Measurements from ENCODE around the gene TRPM3.

Gene TRPM3

DNA sequence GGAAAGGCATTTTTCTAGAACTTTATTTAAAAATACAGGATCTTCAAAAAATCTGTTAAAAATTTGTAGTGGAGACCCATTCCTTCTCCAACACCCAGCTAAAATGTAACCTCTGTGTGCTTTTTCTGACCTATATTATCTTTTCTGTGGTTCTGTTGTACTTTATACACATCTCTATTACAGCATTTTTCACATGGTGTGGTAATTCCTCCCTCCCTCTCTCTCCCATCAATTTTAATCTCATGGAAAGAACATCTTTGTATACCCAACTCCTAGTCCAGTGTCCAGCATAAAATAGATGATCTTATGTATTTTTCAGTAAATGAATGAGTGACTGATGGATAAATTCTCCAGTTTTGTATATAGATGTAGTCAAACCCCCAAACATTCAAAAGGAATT is 523.5 kb downstream of the TRPM3 start:
- no peak for DNase-seq (ENCODE audit: extremely low read depth, low read depth)
- TF ChIP-seq, protein P1, sequence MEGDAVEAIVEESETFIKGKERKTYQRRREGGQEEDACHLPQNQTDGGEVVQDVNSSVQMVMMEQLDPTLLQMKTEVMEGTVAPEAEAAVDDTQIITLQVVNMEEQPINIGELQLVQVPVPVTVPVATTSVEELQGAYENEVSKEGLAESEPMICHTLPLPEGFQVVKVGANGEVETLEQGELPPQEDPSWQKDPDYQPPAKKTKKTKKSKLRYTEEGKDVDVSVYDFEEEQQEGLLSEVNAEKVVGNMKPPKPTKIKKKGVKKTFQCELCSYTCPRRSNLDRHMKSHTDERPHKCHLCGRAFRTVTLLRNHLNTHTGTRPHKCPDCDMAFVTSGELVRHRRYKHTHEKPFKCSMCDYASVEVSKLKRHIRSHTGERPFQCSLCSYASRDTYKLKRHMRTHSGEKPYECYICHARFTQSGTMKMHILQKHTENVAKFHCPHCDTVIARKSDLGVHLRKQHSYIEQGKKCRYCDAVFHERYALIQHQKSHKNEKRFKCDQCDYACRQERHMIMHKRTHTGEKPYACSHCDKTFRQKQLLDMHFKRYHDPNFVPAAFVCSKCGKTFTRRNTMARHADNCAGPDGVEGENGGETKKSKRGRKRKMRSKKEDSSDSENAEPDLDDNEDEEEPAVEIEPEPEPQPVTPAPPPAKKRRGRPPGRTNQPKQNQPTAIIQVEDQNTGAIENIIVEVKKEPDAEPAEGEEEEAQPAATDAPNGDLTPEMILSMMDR (IDR thresholded peaks at IDR 0.05; ENCODE audit: low read depth, low read length) = no peak

DNA sequence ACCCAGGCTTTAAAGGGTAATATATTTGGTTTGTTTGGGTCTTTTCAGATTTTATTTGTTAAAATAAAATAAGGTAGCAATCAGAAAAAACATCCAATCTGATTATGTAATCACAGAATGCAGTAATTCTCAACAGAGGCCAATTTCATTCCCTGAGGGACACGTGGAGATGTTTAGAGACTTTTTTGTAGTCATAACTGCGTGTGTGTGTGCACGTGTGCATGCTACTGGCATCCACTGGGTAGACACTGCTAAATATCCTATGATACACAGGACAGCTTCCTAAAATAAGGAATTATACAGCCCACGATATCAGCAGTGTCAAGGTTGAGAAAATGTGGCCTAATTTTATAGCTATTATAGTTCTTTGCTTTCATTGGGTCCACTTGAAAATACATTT is 526.2 kb downstream of the TRPM3 start:
- TF ChIP-seq, protein P1 (IDR thresholded peaks at IDR 0.05; ENCODE audit: low read depth, low read length) = no peak
- DNase-seq (ENCODE audit: extremely low read depth, low read depth) = no peak

DNA sequence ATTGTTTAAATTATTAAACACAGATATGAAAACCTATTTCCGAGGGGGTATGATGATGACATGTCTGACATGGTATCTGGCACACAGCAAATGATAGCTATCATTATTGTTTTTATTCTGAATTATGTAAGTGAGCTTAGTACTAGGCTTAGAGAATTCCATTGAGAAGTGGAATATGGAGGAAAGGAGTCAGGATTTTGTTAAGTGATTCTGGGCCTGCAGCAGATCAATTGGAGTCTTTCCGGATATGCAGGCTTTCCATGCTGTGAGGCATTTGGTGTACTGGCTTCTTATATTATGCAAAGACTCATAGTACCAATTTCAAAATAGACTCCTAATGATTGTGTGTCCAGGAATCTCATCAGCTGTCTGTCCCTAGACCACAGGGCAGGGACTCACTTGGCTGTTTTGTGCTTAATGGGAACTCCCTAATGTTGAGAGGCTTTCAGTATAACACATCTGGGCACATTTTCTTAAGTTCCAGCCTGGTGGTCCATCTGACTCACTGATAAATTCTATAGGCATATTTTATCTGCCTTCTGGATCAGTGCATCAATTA is 527.0 kb downstream of the TRPM3 start:
- DNase-seq (ENCODE audit: extremely low read depth, low read depth) = no peak
- TF ChIP-seq, protein P1 (IDR thresholded peaks at IDR 0.05; ENCODE audit: low read depth, low read length) = no peak

GRCh38 chr9:70593241-70593640 is 528.2 kb downstream of the TRPM3 start:
- TF ChIP-seq, protein P1 (IDR thresholded peaks at IDR 0.05; ENCODE audit: low read depth, low read length) = no peak
- no peak for DNase-seq (ENCODE audit: extremely low read depth, low read depth)

GRCh38 chr9:70590315-70590677 is 531.1 kb downstream of the TRPM3 start:
- DNase-seq (ENCODE audit: extremely low read depth, low read depth) = peak; percentile 70

DNA sequence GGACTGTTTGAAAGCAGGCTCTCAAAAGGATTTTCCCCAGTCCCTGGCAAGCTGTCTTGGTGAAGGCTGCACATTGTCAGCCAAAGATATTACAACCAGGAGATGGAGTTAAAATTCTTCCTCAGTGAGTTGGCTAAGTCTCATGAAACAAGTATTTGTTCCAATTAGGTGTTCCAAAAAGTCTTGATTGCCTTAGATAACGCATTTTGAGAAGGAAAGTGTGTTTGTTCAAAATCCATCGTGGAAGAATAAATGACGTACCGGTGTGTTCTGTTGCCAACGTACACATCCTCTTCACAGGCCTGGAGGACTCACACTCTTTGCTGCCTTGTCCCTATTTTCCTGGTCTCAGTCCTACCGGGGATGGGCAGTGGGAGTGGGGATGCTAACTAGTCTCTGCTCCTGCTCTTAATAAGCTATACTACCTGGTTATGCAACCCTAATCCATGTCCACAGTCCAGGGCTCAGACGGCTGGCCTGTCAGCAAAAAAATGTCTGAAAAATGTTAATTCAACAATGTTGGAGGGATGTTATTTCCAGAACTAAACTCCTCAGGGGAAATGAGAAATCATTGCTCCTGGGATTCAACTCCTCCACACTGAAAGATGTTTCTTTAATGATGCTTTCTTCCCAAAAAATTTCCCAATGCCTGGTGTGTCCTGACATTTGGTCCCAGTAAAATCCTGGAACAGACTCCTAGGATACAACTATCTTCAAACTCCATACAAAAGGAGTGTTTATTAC is 531.7 kb downstream of the TRPM3 start:
- TF ChIP-seq, protein P1 (IDR thresholded peaks at IDR 0.05; ENCODE audit: low read depth, low read length) = no peak
- peak; percentile 71 for DNase-seq (ENCODE audit: extremely low read depth, low read depth)

More at GRCh38 chr9:70590315-70590677, 531.1 kb downstream of the TRPM3 start:
- TF ChIP-seq, protein P1 (IDR thresholded peaks at IDR 0.05; ENCODE audit: low read depth, low read length) = no peak

GRCh38 chr9:70588999-70589398 is 532.4 kb downstream of the TRPM3 start:
- TF ChIP-seq, protein P1 (IDR thresholded peaks at IDR 0.05; ENCODE audit: low read depth, low read length) = no peak
- no peak for DNase-seq (ENCODE audit: extremely low read depth, low read depth)
